NCI-H748 (cell line): ENCODE data around the gene PTPN11.
"Not testable (repeated sequence)": the region's sequence is repeated elsewhere in the genome, so short reads cannot be mapped to it uniquely, and the experiment has no call there.

Experiments
- DNase-seq: peaks from one replicate; lab custom pipeline; 2025; ENCODE audit not compliant: unreplicated experiment; lab: John Stamatoyannopoulos, UW

Gene PTPN11

DNA sequence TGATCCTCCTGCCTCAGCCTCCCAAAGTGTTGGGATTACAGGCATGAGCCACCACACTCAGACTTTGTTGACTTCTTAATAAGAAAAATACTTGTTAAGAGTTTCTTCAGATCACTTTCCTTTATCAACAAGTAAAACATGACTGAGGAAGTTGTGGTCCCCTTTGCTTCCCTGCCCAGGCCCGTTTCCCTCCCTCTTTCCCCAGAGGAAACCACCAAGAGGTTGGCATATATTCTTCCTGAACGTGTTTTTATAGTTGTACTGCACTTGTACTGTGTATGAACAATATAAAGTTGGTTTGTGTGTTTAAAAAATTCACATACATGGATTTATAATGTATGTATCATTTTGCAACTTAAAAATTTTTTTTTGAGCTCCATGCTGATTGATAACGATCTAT is 28.4 kb downstream of the PTPN11 start:
- no peak for DNase-seq

DNA sequence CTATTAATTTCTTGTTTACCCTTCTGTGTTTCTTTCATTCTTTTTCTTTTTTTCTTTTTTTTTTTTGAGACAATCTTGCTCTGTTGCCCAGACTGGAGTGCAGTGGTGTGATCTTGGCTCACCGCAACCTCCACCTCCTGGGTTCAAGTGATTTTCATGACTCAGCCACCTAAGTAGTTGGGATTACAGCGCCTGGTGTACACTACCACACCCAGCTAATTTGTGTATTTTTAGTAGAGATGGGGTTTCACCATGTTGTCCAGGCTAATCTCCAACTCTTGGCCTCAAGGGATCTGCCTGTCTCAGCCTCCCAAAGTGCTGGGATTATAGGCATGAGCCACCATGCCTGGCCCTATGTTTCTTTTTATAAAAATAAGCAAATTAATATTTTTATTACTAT is 29.4 kb downstream of the PTPN11 start:
- DNase-seq, result not testable (repeated sequence)

DNA sequence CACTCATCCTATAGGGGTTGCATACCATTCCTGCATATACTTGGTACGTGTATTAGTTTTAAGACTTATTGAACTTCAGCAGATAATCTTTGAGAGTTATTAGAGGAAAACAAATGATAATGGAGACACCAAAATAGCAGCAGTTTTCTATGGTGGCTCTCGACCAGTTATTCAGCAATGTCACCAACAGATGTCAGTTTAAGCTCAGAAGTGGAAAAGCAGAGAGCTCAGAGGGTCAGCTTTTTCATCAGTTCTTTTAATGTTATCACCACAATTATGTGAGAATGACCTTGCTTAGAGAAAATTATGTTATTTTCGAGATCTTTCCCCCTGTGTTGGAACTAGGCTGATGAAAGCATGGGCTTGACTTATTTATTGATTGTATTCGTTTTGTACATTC is 32.0 kb downstream of the PTPN11 start:
- DNase-seq, result no peak

DNA sequence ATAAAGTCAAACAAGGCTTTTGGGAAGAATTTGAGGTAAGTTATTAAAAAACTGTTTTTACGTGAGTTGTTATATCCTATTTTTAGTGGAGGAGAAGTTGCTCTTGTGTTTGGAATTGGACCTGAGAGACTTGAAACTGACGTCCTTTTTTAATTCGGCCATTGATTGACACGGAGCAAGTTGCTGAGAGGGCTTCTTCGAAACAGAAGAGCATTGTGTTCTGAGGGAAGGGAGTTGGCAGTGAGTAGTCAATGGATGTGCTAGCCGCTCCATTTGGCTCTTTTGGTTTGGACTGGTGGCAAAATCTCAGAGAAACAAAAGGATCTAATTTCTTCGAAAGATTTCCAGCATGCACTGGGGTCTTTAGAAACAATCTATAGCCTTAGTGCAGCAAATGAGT is 37.3 kb downstream of the PTPN11 start:
- DNase-seq, result no peak

DNA sequence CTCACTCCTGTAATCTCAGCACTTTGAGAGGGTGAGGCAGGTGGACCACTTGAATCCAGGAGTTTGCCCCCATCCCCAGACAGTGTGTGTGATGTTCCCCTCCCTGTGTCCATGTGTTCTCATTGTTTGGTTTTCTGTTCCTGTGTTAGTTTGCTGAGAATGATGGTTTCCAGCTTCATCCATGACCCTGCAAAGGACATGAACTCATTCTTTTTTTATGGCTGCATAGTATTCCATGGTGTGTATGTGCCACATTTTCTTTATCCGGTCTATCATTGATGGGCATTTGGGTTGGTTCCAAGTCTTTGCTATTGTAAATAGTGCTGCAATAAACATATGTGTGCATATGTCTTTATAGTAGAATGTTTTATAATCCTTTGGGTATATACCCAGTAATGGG is 38.4 kb downstream of the PTPN11 start:
- DNase-seq, result not testable (repeated sequence)

DNA sequence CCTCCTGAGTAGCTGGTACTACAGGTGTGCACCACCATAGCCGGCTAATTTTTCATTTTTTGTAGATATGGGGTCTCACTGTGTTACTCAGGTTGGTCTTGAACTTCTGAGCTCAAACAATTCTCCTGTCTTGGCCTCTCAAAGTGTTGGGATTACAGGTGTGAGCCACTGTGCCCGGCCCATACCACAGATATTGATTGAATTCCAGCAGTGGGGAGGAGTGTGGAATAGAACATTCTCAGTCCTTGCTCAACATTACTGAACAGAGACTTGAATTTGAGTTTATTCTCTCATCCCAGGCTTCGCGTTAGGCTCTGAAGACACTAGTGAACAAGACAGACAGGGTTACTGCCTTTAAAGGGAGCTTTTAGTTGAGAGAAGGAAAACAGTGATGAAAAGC is 39.6 kb downstream of the PTPN11 start:
- DNase-seq, result no peak

DNA sequence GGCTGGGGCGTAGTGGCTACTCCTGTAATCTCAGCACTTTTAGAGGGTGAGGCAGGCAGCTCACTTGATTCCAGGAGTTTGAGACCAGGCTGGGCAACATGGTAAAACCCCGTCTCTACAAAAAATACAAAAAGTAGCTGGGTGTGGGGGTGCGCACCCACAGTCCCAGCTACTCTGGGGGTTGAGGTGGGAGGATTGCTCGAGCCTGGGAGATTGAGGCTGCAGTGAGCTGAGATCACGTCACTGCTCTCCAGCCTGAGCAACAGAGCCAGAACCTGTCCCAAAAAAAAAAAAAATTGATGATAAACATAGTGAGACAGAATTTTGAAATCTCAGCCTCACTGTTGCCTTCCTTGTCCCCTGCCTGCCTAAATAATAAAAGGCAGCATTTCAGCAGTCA is 40.0 kb downstream of the PTPN11 start:
- DNase-seq, result no peak

DNA sequence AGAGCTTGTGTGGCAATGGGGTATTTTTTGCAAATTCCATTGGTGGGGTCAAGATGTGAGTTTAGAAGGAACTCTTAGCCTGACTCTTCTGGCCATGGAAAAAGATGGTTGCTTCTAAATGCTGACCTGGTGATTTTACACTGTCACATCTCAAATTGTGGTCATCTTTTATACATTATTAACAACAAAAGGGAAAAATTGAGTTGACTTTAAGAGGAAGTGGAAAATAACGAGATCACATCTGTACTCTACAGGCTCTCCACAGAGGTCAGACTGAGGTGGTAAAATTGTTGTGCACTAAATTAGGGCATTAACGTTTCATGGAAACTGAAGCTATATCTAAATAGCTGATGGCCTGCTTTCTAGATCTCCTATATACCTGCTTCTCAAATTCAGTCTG is 44.7 kb downstream of the PTPN11 start:
- DNase-seq, result no peak

DNA sequence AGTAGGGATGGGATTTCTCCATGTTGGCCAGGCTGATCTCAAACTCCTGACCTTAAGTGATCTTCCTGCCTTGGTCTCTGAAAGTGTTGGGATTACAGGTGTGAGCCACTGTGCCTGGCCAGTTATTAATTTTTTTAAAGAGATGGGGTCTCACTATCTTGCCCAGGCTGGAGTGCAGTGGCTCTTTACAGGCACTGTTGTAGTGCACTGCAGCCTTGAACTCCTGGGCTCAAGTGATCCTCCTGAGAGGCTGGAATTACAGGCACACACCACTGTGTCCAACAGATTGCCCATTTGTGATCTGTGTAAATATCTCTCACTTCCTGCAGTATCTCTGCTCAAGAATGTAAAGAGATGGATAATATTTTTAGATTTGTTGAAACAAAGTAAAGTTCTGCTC is 45.9 kb downstream of the PTPN11 start:
- no peak for DNase-seq

DNA sequence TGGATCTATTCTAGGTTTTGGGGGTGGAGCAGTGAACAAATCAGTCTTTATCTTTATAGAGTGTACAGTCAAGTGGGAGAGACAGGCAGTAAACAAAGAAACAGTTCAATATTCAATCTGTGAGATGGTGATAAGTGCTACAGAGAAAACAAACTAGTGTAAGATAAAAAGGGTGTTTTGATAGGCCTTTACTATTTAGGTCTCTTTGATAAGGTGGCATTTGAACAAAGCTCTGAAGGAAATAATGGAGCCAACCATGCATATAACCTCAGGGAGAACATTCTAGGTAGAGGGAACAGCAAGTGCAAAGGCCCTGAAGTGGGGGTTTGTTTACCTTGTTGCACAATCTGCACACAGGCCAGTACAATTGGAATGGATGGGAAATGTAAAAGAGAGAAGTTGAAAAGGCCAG is 47.3 kb downstream of the PTPN11 start:
- peak; percentile 8 for DNase-seq

DNA sequence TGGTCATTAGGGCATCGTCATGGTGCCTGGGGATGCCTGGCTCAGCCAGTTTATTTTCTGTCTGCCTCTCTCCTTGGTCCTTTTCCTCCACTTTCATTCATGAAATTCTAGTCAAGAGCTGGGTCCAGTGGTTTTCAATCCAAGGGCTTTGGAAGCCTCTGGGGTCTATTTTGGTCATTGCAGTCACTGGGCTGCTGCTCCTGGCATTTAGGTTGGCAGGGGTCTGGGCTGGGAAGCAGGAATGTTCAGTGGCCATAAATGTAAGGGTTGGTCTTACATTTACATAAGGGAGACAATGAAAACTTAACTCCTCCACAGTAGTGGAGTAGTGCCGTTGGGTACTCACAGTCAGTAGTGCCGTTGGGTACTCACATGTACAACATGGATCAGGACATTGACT is 48.1 kb downstream of the PTPN11 start:
- no peak for DNase-seq

DNA sequence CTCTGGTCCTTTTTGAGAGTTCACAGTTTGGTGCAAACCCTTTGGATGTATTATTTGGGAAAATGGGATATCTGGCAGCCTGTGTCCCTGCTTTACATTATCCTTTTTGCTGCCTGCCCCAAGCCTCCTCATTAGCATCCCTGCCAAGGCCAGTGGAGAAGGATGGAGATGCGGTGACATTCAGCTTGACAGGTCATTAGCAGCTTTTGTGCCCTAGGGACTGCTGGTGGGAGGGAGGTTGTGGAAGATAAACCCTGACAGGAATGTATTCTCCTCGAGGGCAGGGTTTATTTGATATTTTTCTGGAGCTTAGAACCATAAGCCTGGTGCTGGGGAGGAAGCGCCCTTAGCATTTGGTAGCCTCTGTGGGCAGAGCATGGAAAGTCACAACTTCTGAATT is 49.3 kb downstream of the PTPN11 start:
- no peak for DNase-seq

DNA sequence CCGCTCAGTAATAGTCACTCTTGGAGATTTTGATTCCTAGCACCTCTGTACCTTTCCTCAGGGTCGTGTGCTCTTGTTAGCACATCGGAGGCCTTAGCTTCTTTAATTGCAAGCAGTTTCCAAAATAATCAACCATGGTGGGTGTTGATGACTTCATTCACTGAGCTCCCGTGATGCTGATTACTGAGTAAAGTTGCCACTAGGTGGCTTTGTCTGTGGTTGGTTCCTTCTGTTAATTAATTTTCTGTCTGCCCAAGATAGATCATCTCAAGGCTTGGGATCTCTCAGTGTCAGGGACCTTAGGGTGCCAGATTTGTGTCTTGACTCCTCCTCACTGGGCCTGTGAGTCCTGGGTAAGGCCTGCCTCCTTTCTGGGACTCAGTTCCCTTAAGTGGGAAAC is 54.3 kb downstream of the PTPN11 start:
- DNase-seq, result no peak

DNA sequence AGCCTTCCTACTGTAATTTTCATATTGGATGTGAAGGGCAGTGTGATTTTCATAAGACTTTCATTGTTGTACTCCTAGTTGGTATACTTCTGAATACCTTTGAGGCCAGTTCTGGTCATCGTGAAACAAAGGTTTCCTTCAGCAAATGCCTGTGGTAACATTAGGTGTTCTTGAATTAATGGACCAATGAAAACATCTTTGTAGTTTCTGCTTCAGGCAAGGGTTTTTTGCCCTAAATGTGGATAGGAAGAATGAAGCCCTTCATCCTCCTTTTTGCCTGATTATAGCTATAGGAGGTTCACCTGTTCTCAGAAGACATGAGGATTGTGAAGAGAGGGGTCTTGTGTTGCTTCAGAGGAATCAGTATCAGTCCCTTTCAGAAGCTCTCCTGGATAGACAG is 60.7 kb downstream of the PTPN11 start:
- no peak for DNase-seq

DNA sequence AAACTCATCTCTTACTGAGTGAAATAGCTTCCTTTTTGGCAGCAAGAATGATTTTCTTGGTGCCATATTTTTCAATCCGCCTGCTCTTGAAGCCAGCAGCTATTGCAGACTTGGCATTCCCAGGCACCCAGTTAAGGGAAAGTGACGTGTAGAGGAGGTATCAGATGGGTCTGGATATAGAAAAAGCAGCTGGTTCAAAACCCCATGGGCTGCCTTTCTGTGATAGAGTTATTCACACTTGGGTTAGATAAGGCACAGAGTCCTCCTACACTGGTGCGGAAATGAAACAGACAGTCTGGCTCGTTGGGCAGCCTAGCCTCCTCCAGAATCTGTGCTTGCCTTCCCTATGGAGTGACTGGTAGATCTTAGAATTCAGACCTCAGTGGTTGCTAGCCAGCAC is 62.2 kb downstream of the PTPN11 start:
- no peak for DNase-seq

DNA sequence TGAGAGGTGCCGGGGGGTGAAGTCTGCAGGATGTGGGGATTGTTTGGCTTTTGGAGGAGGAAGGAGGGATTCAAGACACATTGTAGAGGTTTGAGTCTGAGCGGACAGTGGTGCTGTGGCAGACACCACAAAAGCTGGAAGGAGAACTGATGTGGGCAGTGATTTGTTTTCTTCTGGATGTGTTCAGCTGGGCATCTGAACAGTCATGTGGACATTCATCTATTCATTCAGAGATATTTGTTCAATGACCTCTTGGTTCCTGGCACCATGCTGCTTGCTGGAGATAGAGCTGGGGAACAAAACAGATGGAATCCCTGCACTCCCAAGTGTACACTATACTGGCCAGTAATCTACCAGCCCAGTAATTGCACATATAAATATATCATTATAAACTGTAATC is 64.0 kb downstream of the PTPN11 start:
- DNase-seq, result no peak

DNA sequence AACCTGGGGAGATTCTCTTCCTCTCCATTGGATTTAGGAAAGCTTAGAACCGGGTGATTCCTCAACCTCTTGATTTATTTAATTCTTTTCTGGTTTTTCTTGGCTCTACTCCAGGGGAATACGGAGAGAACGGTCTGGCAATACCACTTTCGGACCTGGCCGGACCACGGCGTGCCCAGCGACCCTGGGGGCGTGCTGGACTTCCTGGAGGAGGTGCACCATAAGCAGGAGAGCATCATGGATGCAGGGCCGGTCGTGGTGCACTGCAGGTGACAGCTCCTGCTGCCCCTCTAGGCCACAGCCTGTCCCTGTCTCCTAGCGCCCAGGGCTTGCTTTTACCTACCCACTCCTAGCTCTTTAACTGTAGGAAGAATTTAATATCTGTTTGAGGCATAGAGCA is 67.6 kb downstream of the PTPN11 start:
- no peak for DNase-seq

DNA sequence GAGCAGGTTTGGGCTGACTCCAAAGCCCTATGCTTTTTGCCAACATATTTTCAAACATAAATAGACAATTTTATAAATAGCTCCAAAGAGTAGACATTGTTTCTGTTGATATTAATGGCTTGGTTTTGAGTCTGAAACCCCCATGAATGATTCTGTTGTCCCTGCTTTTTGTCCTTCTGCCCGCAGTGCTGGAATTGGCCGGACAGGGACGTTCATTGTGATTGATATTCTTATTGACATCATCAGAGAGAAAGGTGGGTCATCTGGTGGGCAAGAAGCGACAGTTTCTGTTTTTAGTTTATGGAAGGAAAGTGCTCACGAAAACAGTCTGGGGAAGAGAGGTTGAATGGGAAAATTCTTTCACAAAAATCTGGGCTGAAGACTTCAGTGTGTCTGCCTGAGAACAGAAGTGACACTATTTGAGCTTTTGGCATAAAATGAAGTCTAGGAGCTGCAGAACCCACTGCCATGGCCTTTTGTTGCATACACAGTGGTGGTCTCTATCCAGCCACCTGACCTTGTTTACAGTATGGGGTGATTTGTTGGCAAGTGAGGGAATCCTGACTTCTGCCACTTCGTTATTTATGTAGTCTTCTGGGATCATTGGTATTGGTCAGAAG is 69.6 kb downstream of the PTPN11 start:
- DNase-seq, result no peak

DNA sequence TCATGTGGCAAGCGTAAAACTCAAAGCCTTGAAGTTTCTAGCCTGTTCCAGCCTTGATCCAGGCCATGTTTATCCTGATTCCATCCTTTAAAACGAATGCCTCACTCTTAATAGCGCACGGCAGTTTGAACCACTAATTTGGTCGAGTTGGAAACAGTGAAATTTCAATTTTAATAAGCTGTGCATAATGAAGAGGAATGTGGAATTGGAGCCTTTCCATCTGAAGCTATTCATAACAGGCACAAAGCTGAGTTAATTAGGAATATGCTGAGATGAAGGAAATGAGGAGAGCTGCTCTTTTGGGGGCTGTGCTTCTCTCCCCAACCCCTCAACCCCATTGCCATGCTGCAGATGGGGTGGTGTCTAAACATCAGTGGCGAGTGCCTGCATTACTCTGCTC is 70.7 kb downstream of the PTPN11 start:
- DNase-seq, result no peak

DNA sequence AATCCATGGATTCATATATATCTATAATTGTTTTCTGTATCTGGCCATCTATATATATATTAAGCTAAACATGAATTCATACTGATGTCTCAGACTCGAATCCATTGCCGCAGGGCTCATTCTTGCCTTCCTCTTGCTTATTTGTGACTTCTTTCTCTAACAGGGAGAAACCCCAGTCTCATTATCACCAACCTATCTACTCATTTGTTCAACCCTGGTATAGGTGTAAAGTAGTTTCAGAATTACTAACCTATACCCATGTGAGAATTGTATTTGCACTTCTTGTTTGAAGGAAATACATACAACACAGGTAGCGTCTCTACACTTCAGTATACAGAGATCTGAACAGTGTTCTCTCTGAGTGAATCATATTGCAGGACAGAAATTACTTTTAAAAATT is 77.7 kb downstream of the PTPN11 start:
- no peak for DNase-seq

DNA sequence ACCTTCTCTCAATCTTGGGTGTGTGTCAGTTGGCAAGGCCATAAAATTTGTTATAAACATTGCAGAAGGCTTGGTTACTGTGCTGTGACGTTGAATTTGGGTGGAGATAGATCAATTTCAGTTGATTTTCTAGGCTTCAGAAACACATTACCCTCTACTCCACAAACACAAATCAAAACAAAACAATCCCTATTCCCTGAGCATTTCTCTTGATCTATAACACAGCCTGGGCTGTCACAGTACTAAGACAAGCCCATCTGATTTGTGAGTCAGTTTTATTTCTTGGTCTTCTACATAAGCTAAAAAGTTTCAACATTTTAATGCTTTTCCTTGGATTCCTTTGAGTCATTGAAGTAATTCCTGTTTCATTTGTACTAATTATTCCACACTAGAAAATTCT is 79.8 kb downstream of the PTPN11 start:
- DNase-seq, result no peak

DNA sequence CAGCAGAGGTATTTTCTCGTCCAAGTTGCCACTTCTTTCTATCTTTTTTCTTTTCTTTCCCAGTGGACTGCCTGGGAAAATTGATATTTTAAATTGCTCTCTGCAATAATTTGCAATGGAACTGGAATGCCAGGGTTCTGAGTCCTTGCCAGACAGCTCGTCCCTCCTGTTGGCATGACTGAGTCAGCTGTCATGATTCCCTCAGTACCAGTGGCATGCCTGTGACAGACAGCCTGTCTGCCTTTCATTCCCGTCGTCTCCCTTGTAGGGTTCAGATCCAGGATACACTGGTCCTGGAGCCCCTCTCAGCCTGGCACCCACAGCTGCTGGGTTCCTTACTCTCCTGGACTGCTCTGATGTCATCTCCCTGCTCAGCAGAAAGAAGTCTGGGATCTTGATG is 84.8 kb downstream of the PTPN11 start:
- no peak for DNase-seq

DNA sequence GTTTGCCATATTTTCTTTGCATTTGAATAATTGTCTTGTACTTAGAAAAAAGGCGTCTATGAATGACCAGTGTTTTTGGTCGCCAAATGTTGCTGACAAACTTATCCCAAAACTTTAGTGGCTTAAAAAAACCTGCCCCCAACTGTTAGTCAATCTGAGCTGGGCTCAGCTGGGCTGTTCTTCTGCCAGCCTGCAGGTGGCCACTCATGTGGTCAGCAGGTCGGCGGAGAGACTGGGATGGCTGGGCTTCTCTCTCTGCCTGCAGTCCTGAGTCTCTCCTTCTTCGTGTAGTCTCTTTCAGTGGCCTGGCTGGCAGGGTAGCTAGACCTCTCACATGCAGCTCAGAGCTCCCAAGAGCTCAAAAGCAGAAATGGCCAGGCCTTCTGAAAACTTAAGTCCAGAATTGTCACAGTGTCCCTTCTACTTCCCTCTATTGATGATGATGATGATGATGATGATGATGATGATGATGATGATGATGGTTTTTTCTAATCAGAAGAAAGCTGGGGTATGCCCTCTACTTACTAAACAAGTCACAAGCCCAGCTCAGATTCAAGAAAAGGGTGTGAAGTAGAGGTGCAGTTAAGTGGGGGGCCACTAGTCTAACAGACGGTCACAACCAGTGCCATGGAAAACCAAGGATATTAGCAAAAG is 87.9 kb downstream of the PTPN11 start:
- no peak for DNase-seq
